PC-9 (cell line): ENCODE data around the gene MCM9.

Experiments used
- CTCF ChIP-seq: fragments of 200-600 bp; sonication (generic); conservative IDR thresholded peaks from 2 replicates; pipeline ENCODE4 v1.6.1; 2017; ENCODE audit warnings: mixed run types, antibody characterized with exemption, mild to moderate bottlenecking, moderate library complexity
- EZH2 ChIP-seq: fragments of 200-600 bp; sonication (generic); IDR thresholded peaks from 2 replicates; pipeline ENCODE4 v1.8.0; 2017; ENCODE audit warnings: antibody characterized with exemption, low read depth

GRCh38 chr6:118965843-118966370 lies 30.9 kb upstream of the MCM9 start:
- TF ChIP-seq CTCF (no peak), EZH2 (no peak)
